ENCODE data around the gene QDPR.
"Not testable (repeated sequence)": the region's sequence is repeated elsewhere in the genome, so short reads cannot be mapped to it uniquely, and the experiment has no call there.

QDPR gene

DNA sequence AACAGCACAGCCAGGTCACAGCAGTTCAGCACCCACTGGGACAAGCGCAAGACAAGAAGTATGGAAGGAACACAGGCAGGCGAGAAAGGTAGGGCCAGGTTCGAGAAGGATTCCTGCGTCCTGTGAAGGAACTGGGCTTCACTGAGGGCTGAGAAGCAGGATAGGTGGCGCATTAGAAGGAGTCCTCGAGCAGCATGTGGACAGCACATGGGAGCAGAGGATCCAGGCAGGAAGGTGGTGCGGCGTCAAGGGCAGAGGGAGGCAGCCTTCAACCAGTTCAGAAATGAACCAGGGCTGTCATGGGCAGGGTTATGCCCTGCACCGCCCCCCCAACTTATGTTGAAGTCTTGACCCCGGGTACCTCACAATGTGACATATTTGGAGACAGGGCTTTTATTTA is 34.3 kb upstream of the QDPR start:
- TF ChIP-seq, protein P1, sequence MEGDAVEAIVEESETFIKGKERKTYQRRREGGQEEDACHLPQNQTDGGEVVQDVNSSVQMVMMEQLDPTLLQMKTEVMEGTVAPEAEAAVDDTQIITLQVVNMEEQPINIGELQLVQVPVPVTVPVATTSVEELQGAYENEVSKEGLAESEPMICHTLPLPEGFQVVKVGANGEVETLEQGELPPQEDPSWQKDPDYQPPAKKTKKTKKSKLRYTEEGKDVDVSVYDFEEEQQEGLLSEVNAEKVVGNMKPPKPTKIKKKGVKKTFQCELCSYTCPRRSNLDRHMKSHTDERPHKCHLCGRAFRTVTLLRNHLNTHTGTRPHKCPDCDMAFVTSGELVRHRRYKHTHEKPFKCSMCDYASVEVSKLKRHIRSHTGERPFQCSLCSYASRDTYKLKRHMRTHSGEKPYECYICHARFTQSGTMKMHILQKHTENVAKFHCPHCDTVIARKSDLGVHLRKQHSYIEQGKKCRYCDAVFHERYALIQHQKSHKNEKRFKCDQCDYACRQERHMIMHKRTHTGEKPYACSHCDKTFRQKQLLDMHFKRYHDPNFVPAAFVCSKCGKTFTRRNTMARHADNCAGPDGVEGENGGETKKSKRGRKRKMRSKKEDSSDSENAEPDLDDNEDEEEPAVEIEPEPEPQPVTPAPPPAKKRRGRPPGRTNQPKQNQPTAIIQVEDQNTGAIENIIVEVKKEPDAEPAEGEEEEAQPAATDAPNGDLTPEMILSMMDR (IDR thresholded peaks at IDR 0.05; ENCODE audit: low read depth, low read length), result no peak
- no peaks in the 10 kb centered on the region for H3K27me3 ChIP-seq (ENCODE audit: insufficient read depth, low read depth, severe bottlenecking)
- no peaks in the 10 kb centered on the region for H3K9me3 ChIP-seq (ENCODE audit: severe bottlenecking)
- no peak for DNase-seq
- no peak overlapping the region for H3K4me3 ChIP-seq (ENCODE audit: low read depth, low read length)
- no peaks in the 10 kb centered on the region for H3K36me3 ChIP-seq
- H3K27ac ChIP-seq, result no peak overlapping the region

DNA sequence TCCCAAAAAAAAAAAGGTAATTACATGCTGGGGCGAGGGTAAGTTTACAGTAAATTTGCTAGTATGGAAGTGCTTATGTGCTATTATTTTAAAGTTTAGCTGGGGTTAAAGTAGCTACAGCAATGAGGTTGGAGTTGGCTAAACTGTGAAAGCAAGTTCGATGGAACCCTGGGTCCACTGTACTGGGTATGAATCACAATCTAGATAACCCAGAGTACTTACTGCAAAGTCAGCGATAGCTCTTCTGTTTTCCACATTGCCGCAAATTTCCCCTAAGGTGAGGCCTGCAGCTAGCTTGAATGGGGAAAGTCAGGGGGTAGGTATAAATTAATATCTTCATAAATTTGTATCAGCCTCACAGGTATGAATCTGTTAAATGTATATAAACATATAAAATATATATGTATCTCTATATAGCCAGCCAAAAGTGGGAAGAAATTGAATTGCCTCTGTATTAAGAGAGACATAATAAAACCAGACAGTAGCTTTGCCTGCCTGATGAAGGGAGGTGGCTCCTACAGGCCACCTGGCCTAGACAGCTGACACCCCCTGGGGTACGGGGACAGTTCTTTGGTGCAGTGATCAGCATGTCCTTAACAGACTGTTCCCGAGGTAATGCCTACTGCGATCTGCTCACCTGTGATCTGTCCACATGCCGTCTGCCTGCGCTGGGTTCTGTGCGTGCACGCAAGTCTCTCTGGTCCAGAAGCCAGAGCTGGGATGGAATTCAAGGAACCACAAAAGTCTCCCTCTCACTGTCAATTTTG is 33.7 kb upstream of the QDPR start:
- Histone ChIP-seq H3K36me3 (no peaks in the 10 kb centered on the region), H3K9me3 (ENCODE audit: severe bottlenecking) (no peaks in the 10 kb centered on the region), H3K27me3 (ENCODE audit: insufficient read depth, low read depth, severe bottlenecking) (no peaks in the 10 kb centered on the region), H3K4me3 (ENCODE audit: low read depth, low read length) (no peak overlapping the region), H3K27ac (no peak overlapping the region)
- TF ChIP-seq, protein P1 (IDR thresholded peaks at IDR 0.05; ENCODE audit: low read depth, low read length), result no peak
- DNase-seq, result peak; percentile 14

DNA sequence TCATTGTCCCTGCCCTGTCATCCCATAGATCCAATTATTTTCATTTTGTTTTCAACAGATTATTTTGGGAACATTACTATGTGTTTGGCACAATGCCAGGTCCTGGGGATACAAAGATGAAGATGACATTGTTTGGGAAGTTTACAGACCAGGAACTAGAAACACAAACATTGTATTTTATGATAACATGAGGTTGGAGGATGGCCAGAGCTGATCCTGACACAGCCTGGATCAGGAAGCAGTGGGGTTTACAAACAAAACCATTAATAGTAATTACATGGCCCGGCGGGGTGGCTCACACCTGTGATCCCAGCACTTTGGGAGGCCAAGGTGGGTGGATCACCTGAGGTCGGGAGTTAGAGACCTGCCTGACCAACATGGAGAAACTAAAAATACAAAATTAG is 32.9 kb upstream of the QDPR start:
- Histone ChIP-seq H3K9me3 (ENCODE audit: severe bottlenecking) (no peaks in the 10 kb centered on the region), H3K4me3 (ENCODE audit: low read depth, low read length) (no peak overlapping the region), H3K27ac (no peak overlapping the region), H3K36me3 (no peaks in the 10 kb centered on the region), H3K27me3 (ENCODE audit: insufficient read depth, low read depth, severe bottlenecking) (no peaks in the 10 kb centered on the region)
- no peak for DNase-seq
- TF ChIP-seq, protein P1 (IDR thresholded peaks at IDR 0.05; ENCODE audit: low read depth, low read length), result no peak

GRCh38 chr4:17544205-17544604 is 32.3 kb upstream of the QDPR start:
- TF ChIP-seq, protein P1 (IDR thresholded peaks at IDR 0.05; ENCODE audit: low read depth, low read length), result no peak
- Histone ChIP-seq H3K27me3 (ENCODE audit: insufficient read depth, low read depth, severe bottlenecking) (no peaks in the 10 kb centered on the region), H3K4me3 (ENCODE audit: low read depth, low read length) (no peak overlapping the region), H3K9me3 (ENCODE audit: severe bottlenecking) (no peaks in the 10 kb centered on the region), H3K27ac (no peak overlapping the region), H3K36me3 (no peaks in the 10 kb centered on the region)
- DNase-seq, result no peak

DNA sequence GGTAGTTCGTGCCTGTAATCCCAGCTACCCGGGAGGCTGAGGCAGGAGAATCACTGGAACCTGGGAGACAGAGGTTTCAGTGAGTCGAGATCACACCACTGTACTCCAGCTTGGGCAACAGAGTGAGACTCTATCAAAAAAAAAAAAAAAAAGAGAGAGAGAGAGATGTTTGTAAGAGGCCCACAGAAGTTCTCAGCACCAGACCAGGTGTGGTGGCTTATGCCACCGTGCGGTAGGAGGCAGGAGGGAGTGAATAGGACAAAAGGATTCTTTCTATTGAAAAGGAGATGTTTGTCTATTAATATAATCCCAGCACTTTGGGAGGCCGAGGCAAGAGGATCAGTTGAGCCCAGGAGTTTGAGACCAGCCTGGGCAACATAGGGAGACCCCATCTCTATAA is 25.2 kb upstream of the QDPR start:
- not testable (repeated sequence) for DNase-seq; H3K9me3 ChIP-seq (ENCODE audit: severe bottlenecking); H3K36me3 ChIP-seq; H3K4me3 ChIP-seq (ENCODE audit: low read depth, low read length); H3K27me3 ChIP-seq (ENCODE audit: insufficient read depth, low read depth, severe bottlenecking); H3K27ac ChIP-seq

- no peaks in the 10 kb centered on the region for H3K9me3 ChIP-seq (ENCODE audit: severe bottlenecking)
Measured at GRCh38 chr4:17535906-17536305, 24.0 kb upstream of the QDPR start.

More at GRCh38 chr4:17535906-17536305, 24.0 kb upstream of the QDPR start:
- no peak for DNase-seq
- TF ChIP-seq, protein P1 (IDR thresholded peaks at IDR 0.05; ENCODE audit: low read depth, low read length), result no peak
- Histone ChIP-seq H3K4me3 (ENCODE audit: low read depth, low read length) (no peak overlapping the region), H3K27me3 (ENCODE audit: insufficient read depth, low read depth, severe bottlenecking) (no peaks in the 10 kb centered on the region), H3K36me3 (no peaks in the 10 kb centered on the region), H3K27ac (no peak overlapping the region)
